Fibroblast of skin of right biceps (primary cell): ENCODE data around the gene TROAP.
"Not testable (repeated sequence)": the region's sequence is repeated elsewhere in the genome, so short reads cannot be mapped to it uniquely, and the experiment has no call there.

Source experiments
- DNase-seq: peaks from one replicate; pipeline ENCODE4 v3.0.0-alpha.2; 2013

Gene TROAP

GRCh38 chr12:49369411-49370145 is 46.5 kb downstream of the TROAP start:
- DNase-seq: peak; percentile 40

DNA sequence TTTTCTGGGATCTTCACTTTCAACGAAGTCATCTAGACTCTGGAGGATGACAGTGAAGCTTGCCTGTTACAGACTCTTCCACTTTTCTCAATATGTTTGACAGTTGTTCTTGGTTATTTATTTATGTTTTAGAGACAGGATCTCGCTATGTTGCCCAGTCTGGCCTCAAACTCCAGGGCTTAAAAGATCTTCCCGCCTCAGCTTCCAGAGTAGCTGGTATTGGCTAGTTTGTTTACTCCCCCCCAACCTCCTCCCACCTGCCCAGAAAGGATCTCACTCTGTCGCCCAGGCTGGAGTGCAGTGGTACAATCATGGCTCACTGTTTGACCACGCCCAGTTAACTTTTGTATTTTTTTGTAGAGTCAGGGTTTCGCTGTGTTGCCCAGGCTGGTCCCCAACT is 47.5 kb downstream of the TROAP start:
- no peak for DNase-seq

- DNase-seq: no peak
These were observed 52.4 kb downstream of the TROAP start for GRCh38 chr12:49375406-49375805.

DNA sequence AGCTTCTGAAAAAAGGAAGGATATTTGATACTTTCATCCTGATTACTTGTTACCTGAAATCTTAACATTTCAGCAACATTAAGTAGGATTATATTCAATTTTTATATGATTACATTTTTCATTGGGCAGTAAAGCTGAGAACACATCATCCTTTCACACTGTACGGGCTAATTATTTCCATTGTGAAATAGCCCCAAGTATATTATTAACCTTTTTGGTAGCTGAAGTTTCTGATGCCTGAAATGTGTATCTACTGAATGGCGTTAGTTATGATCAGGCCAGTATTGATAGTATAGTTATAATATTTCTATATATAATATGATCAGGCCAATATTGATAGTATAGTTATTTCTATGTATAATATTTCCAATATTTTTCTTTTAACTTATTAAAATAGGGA is 54.3 kb downstream of the TROAP start:
- DNase-seq: no peak

GRCh38 chr12:49380184-49380583 is 57.1 kb downstream of the TROAP start:
- DNase-seq: not testable (repeated sequence)
